Thoracic aorta (tissue), 2 donors: ENCODE results near the gene MBD3. TPM values are rescaled to one million over a fixed set of nuclear protein-coding genes. Genes with fewer than 3 reads are reported as not detected.

Experiments used
- ATAC-seq: fragments of 150-250 bp; one replicate; pipeline ENCODE4 v1.8.0; 2017; ENCODE audit warnings: low read depth; ENCODE audit not compliant: insufficient number of reproducible peaks, low FRiP score
- DNase-seq: peaks from one replicate; pipeline ENCODE4 v3.0.0-alpha.2; 2020; ENCODE audit warnings: low spot score
- H3K27ac ChIP-seq, 2 donors: fragments of 200-600 bp; sonication (generic); 1 replicate in 1 of 2; 2 replicates in 1 of 2; pipeline ENCODE4 v1.5.1; 2016; ENCODE audit warnings: mild to moderate bottlenecking in 2 of 2, moderate library complexity in 2 of 2
- H3K27me3 ChIP-seq: fragments of 200-600 bp; sonication (generic); replicated peaks from 2 replicates; pipeline ENCODE4 v1.6.0; 2016; ENCODE audit warnings: mild to moderate bottlenecking; ENCODE audit not compliant: insufficient read depth
- H3K36me3 ChIP-seq: fragments of 200-600 bp; sonication (generic); one replicate; pipeline ENCODE4 v1.5.1; 2016
- H3K4me1 ChIP-seq, 2 donors: fragments of 200-600 bp; sonication (generic); 1 replicate in 1 of 2; 2 replicates in 1 of 2; pipeline versions ENCODE4 v1.5.1 to v1.6.0; 2016; ENCODE audit warnings: low read depth in 2 of 2, mild to moderate bottlenecking in 1 of 2; ENCODE audit not compliant: control insufficient read depth in 1 of 2
- H3K4me3 ChIP-seq: fragments of 200-600 bp; sonication (generic); 2 replicates; pipeline ENCODE4 v1.5.1; 2016; ENCODE audit warnings: mild to moderate bottlenecking
- H3K9me3 ChIP-seq: fragments of 200-600 bp; sonication (generic); 2 replicates; pipeline ENCODE4 v1.5.1; 2016
- total RNA-seq, 2 donors: library from RNA; depleted of rRNA; stranded (reverse); fragments of >200 nt; gene quantifications; one replicate each; pipeline versions ENCODE4 v1.1.0 to v1.2.3, GENCODE V29; 2016
- TF ChIP-seq, protein P1 (sequence below): fragments of 200-600 bp; sonication (generic); IDR thresholded peaks from one replicate; pipeline ENCODE4 v1.5.1; 2019; ENCODE audit warnings: antibody characterized with exemption

Gene MBD3
- total RNA-seq, 2 donors from 2014 or later = 97.8 to 102 TPM

DNA sequence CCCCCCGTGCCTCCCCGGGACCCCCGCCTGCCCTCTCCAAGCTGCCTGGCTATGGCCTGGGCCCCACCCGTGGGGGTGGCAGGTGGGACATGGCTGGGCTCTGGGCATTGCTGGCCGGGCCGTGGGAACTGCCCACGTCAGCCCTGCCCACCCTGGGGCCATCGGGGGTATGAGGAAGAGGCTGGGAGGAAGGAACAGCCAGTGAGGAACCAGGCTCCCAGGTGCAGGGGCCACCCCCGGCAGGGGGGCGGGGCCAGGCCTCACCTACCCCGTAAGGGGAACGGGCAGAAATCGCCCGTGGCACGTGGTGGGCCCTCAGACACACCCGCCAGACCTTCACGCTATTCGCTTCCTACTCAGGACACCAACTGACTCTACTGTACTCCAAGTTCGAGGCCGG, 37.3 kb upstream of the MBD3 start:
- no peak for DNase-seq
- Histone ChIP-seq H3K36me3 (no peaks in the 10 kb centered on the region), H3K9me3 (no peaks in the 10 kb centered on the region), H3K27me3 (no peaks in the 10 kb centered on the region), H3K27ac (no peak overlapping the region), H3K4me1 (no peaks in the 10 kb centered on the region), H3K4me3 (no peak overlapping the region)
- TF ChIP-seq, protein P1, sequence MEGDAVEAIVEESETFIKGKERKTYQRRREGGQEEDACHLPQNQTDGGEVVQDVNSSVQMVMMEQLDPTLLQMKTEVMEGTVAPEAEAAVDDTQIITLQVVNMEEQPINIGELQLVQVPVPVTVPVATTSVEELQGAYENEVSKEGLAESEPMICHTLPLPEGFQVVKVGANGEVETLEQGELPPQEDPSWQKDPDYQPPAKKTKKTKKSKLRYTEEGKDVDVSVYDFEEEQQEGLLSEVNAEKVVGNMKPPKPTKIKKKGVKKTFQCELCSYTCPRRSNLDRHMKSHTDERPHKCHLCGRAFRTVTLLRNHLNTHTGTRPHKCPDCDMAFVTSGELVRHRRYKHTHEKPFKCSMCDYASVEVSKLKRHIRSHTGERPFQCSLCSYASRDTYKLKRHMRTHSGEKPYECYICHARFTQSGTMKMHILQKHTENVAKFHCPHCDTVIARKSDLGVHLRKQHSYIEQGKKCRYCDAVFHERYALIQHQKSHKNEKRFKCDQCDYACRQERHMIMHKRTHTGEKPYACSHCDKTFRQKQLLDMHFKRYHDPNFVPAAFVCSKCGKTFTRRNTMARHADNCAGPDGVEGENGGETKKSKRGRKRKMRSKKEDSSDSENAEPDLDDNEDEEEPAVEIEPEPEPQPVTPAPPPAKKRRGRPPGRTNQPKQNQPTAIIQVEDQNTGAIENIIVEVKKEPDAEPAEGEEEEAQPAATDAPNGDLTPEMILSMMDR = no peak
- no peak for ATAC-seq

DNA sequence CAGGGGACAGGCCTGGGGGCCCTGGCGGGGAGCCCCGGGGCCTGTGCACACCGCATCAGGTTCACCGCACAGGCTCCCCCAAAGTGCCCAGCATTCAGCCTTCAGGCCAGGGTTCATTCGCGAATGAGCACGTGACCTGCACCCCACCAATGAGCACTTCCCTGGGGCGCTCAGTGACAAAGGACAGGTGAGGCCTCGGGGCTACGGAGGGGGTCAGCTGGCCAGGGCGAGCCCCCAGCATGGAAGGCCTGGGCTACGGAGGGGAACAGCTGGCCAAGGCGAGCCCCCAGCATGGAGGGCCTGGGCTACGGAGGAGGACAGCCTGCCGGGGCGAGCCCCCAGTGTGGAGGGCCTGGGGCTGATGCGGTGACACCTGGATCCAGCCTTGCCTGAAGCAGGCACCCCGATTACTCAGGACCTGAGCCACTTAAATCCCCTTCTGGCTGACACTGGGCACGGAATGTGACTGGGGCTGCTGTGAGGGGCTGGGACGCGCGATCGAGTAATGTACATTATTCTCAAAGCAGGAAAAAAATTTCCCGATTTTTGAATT, 36.7 kb upstream of the MBD3 start:
- no peak overlapping the region for H3K4me3 ChIP-seq
- H3K27ac ChIP-seq = no peak overlapping the region
- ATAC-seq = no peak
- H3K9me3 ChIP-seq = no peaks in the 10 kb centered on the region
- H3K27me3 ChIP-seq = no peaks in the 10 kb centered on the region
- no peak for DNase-seq
- TF ChIP-seq, protein P1 = no peak
- H3K4me1 ChIP-seq = no peaks in the 10 kb centered on the region
- H3K36me3 ChIP-seq = no peaks in the 10 kb centered on the region

DNA sequence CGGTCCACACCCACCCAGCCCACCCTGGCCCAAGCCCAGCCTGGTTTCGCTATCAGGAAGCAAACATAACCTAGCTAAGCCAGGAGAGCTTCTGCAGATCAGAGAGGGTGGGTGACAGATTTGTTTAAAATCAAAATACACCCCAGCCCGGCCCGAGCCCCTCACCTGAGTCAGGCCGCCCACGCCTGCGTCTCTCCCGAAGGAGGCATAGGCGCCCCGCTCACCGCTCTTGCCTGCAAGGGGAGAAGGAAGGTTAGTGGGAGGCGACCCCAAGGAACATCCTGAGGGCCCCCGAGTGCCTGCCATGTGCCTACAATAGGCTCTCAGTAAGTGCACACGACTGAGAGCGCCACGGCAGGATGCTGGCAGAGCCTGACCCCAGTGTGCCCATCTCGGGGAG, 34.5 kb upstream of the MBD3 start:
- no peaks in the 10 kb centered on the region for H3K9me3 ChIP-seq

DNA sequence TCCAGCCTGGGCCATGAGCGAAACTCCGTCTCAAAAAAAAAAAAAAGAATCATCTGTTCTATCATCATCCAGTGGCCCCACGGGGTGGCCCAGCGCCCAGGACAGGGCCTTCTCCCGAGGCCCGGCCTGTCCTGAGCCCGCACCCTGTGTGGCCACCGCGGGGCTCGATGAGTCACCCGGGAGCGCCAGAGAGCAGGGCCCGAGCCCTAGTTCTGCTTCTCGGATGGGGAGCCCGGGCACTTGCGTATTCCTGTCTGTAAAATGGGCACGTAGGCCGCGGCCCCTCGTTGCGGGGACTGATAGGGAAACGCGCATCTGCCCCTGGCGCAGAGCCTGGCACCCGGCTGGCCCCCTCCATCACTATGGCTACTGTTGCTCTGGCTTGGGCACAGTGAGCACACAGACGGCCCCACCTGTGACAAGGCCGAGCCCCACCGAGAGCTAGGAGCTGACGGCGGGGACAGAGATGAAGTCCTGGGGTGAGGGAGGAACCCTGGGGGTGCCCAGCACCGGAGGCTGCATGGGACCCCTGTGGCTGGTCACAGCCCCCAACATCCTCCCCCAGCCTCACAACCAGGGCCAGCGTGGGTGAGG, 33.8 kb upstream of the MBD3 start:
- Histone ChIP-seq H3K4me3 (no peak overlapping the region), H3K4me1 (no peaks in the 10 kb centered on the region), H3K27me3 (no peaks in the 10 kb centered on the region), H3K27ac (no peak overlapping the region), H3K9me3 (no peaks in the 10 kb centered on the region), H3K36me3 (peaks cover 9% of the 10 kb centered on the region)
- ATAC-seq = no peak
- no peak for DNase-seq
- TF ChIP-seq, protein P1 = no peak

More for the DNA sequence above, 34.5 kb upstream of the MBD3 start:
- ATAC-seq = no peak
- no peak for DNase-seq
- peaks cover 5% of the 10 kb centered on the region for H3K36me3 ChIP-seq
- no peak overlapping the region for H3K4me3 ChIP-seq
- H3K27ac ChIP-seq = no peak overlapping the region
- no peaks in the 10 kb centered on the region for H3K27me3 ChIP-seq
- TF ChIP-seq, protein P1 = no peak
- H3K4me1 ChIP-seq = no peaks in the 10 kb centered on the region

DNA sequence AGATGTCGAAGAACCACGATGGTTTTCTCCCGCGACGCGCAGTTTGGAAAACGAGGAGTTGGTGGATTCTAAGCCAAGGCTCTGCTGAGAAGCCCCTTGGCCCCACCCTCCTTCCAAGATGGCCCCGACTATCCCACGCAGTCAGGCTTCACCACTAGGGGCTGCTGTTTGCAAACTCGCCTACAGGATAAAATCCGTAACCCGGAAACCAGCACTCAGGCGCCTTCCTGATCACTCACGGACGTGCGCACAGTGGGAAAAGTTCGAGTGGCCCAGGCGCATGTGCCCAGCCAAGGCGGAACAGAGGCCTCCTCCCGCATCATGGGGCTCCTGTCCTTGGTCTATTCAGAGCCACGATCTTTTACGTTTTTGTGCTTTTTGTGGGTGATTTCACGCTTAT, 31.8 kb upstream of the MBD3 start:
- DNase-seq (no peak), ATAC-seq (no peak)
- TF ChIP-seq, protein P1 = peak; percentile 52
- H3K4me1 ChIP-seq = no peaks in the 10 kb centered on the region
- H3K4me3 ChIP-seq = no peak overlapping the region
- peaks cover 20% of the 10 kb centered on the region for H3K36me3 ChIP-seq
- H3K9me3 ChIP-seq = no peaks in the 10 kb centered on the region
- no peaks in the 10 kb centered on the region for H3K27me3 ChIP-seq
- H3K27ac ChIP-seq = no peak overlapping the region
